RWPE1 (cell line): Measurements from ENCODE around the gene LRRC49.

ENCODE experiments used
- CTCF ChIA-PET: fragments of 350-600 bp; sonication (Branson Sonifier 250); formaldehyde crosslinking; extraction: SDS; loops from one replicate; lab custom pipeline; 2021; lab: Yijun Ruan, JAX
- POLR2A ChIA-PET: fragments of 400-600 bp; formaldehyde crosslinking; extraction: SDS; loops from one replicate; lab custom pipeline; 2020; ENCODE audit warnings: antibody characterized with exemption; ENCODE audit not compliant: low non-redundant PET; lab: Yijun Ruan, JAX
- DNase-seq: peaks from one replicate; pipeline ENCODE4 v3.0.0; 2012; ENCODE audit warnings: low spot score
- H3K27ac ChIP-seq: fragments of 450-650 bp; 2 replicates; pipeline ENCODE4 v1.5.1; 2017
- CTCF ChIP-seq: fragments of 450-650 bp; conservative IDR thresholded peaks from 2 replicates; pipeline ENCODE4 v1.5.1; 2017; ENCODE audit warnings: low read depth, mild to moderate bottlenecking

LRRC49 gene

GRCh38 chr15:70876011-70876410 is 16.6 kb upstream of the LRRC49 start:
- ChIA-PET POLR2A (no interaction called here), CTCF (interaction anchor here (1.1 to 1.8 kb wide), 3 partner anchors 45 to 195 kb away, joined by 4 to 8 read pairs (median 5); no protein-coding TSS in a partner anchor)
- H3K27ac ChIP-seq, result no peak overlapping the region
- TF ChIP-seq CTCF, result no peak
- DNase-seq, result no peak

- TF ChIP-seq CTCF, result no peak
- ChIA-PET POLR2A (no interaction called here), CTCF (no interaction called here)
- DNase-seq, result no peak
- H3K27ac ChIP-seq, result no peak overlapping the region
These were observed 15.9 kb upstream of the LRRC49 start for GRCh38 chr15:70876683-70877082.

- CTCF ChIA-PET, result interaction anchor here (0.6 to 1.2 kb wide), 2 partner anchors 55 to 154 kb away, joined by 3 to 4 read pairs; no protein-coding TSS in a partner anchor
- H3K27ac ChIP-seq, result no peak overlapping the region
- no peak for TF ChIP-seq CTCF
- POLR2A ChIA-PET, result no interaction called here
- DNase-seq, result no peak
These were observed 13.2 kb upstream of the LRRC49 start for GRCh38 chr15:70879401-70879800.

- no peak overlapping the region for H3K27ac ChIP-seq
- DNase-seq, result no peak
- no peak for TF ChIP-seq CTCF
- ChIA-PET CTCF (interaction anchor here (0.6 kb wide), 1 partner anchor 96 kb away, joined by 3 read pairs; no protein-coding TSS in a partner anchor), POLR2A (no interaction called here)
These were observed 11.8 kb upstream of the LRRC49 start for GRCh38 chr15:70880781-70881180.

- no peak overlapping the region for H3K27ac ChIP-seq
- ChIA-PET CTCF (interaction anchor here (1.2 kb wide), 1 partner anchor 57 kb away, joined by 4 read pairs; no protein-coding TSS in a partner anchor), POLR2A (no interaction called here)
- no peak for DNase-seq
- TF ChIP-seq CTCF, result no peak
These were observed 10.3 kb upstream of the LRRC49 start for GRCh38 chr15:70882361-70882760.

- ChIA-PET POLR2A (no interaction called here), CTCF (interaction anchor here (0.6 to 0.8 kb wide), 4 partner anchors 9 to 763 kb away, joined by 3 to 4 read pairs (median 3); no protein-coding TSS in a partner anchor)
- peak overlapping the region; percentile 92 for H3K27ac ChIP-seq
- TF ChIP-seq CTCF, result peak; percentile 76
- DNase-seq, result peak; percentile 49
These were observed 410 bp downstream of the LRRC49 start for GRCh38 chr15:70892912-70893560.
